Mesendoderm (in vitro differentiated cells): Measurements from ENCODE around the gene LYPLA2.
A peak's percentile ranks its signal among the peaks of the same experiment; 100 is the strongest.

ENCODE experiments used
- DNase-seq: peaks from one replicate; pipeline ENCODE4 v3.0.0; 2013
- H2AK5ac ChIP-seq: 2 replicates; pipeline ENCODE4 v1.6.1; 2013; ENCODE audit warnings: low read length, inconsistent platforms
- H2BK120ac ChIP-seq: 2 replicates; pipeline ENCODE4 v1.6.1; 2013; ENCODE audit warnings: low read depth, mild to moderate bottlenecking, low read length, moderate library complexity, mixed read lengths
- H2BK15ac ChIP-seq: replicated peaks from 2 replicates; pipeline ENCODE4 v1.6.1; 2013; ENCODE audit warnings: low read depth, mild to moderate bottlenecking, moderate library complexity
- H2BK5ac ChIP-seq: 2 replicates; pipeline ENCODE4 v1.6.1; 2013; ENCODE audit warnings: low read length, inconsistent platforms
- H3K18ac ChIP-seq: 2 replicates; pipeline ENCODE4 v1.6.1; 2013; ENCODE audit warnings: mild to moderate bottlenecking, low read length, mixed read lengths
- H3K23ac ChIP-seq: one replicate; pipeline ENCODE4 v1.6.1; 2013; ENCODE audit warnings: low read length
- H3K27ac ChIP-seq: 2 replicates; pipeline ENCODE4 v1.5.1; 2013; ENCODE audit warnings: low read depth, mild to moderate bottlenecking, inconsistent platforms, low read length, moderate library complexity
- H3K27me3 ChIP-seq: 2 replicates; pipeline ENCODE4 v1.6.1; 2013; ENCODE audit warnings: low read length, control low read depth, mild to moderate bottlenecking, inconsistent platforms; ENCODE audit not compliant: insufficient read depth, poor library complexity
- H3K36me3 ChIP-seq: 2 replicates; pipeline ENCODE4 v1.6.1; 2013; ENCODE audit warnings: low read length, inconsistent platforms; ENCODE audit not compliant: control insufficient read depth, insufficient read depth
- H3K4ac ChIP-seq: one replicate; pipeline ENCODE4 v1.6.1; 2013; ENCODE audit warnings: low read depth, mild to moderate bottlenecking, low read length, moderate library complexity
- H3K4me1 ChIP-seq: 2 replicates; pipeline ENCODE4 v1.6.1; 2013; ENCODE audit warnings: low read depth, low read length, inconsistent platforms; ENCODE audit not compliant: control insufficient read depth
- H3K4me2 ChIP-seq: 2 replicates; pipeline ENCODE4 v1.6.1; 2013; ENCODE audit warnings: low read length
- H3K4me3 ChIP-seq: 2 replicates; pipeline ENCODE4 v1.5.1; 2013; ENCODE audit warnings: mild to moderate bottlenecking, low read length
- H3K56ac ChIP-seq: one replicate; pipeline ENCODE4 v1.6.1; 2013; ENCODE audit warnings: low read length
- H3K79me1 ChIP-seq: 2 replicates; pipeline ENCODE4 v1.6.1; 2013; ENCODE audit warnings: low read length, inconsistent platforms
- H3K79me2 ChIP-seq: 2 replicates; pipeline ENCODE4 v1.6.1; 2013; ENCODE audit warnings: mild to moderate bottlenecking, low read length; ENCODE audit not compliant: control insufficient read depth, insufficient read depth
- H3K9ac ChIP-seq: 2 replicates; pipeline ENCODE4 v1.6.1; 2013; ENCODE audit warnings: low read length, inconsistent platforms
- H4K5ac ChIP-seq: one replicate; pipeline ENCODE4 v1.6.1; 2013; ENCODE audit warnings: low read length
- H4K8ac ChIP-seq: one replicate; pipeline ENCODE4 v1.6.1; 2013; ENCODE audit warnings: low read depth, mild to moderate bottlenecking, control low read depth, low read length, moderate library complexity
- WGBS: extraction: QIAGEN DNeasy Blood & Tissue Kit; methylation state at CpG from one replicate; pipeline ENCODE4 v1.1.7; 2013; ENCODE audit warnings: low lambda C conversion rate, missing lambda C conversion rate; ENCODE audit not compliant: insufficient coverage; ENCODE audit errors: extremely low coverage; 5-methylcytosine and 5-hydroxymethylcytosine counted together

Gene LYPLA2

GRCh38 chr1:23816906-23817305, 26.0 kb downstream of the LYPLA2 start:
- no peaks in the 10 kb centered on the region for H3K4me1 ChIP-seq
- H3K9ac ChIP-seq: no peak overlapping the region
- no peak overlapping the region for H2BK15ac ChIP-seq
- H3K27ac ChIP-seq: no peak overlapping the region
- H2BK120ac ChIP-seq: no peak overlapping the region
- no peaks in the 10 kb centered on the region for H3K79me2 ChIP-seq
- DNase-seq: no peak
- no peak overlapping the region for H2AK5ac ChIP-seq
- no peaks in the 10 kb centered on the region for H3K79me1 ChIP-seq
- H3K4me2 ChIP-seq: no peak overlapping the region
- no peak overlapping the region for H3K56ac ChIP-seq
- no peak overlapping the region for H4K5ac ChIP-seq
- no peak overlapping the region for H3K18ac ChIP-seq
- H3K27me3 ChIP-seq: no peaks in the 10 kb centered on the region
- H3K4me3 ChIP-seq: no peak overlapping the region
- no peaks in the 10 kb centered on the region for H3K36me3 ChIP-seq
- no peak overlapping the region for H4K8ac ChIP-seq
- H2BK5ac ChIP-seq: no peak overlapping the region
- no peak overlapping the region for H3K23ac ChIP-seq
- H3K4ac ChIP-seq: no peak overlapping the region

GRCh38 chr1:23817633-23818032, 26.7 kb downstream of the LYPLA2 start:
- Histone ChIP-seq H3K4me2 (no peak overlapping the region), H3K79me2 (no peaks in the 10 kb centered on the region)
- no CpG with 5 or more reads among the region's 3 CpGs for WGBS

DNA sequence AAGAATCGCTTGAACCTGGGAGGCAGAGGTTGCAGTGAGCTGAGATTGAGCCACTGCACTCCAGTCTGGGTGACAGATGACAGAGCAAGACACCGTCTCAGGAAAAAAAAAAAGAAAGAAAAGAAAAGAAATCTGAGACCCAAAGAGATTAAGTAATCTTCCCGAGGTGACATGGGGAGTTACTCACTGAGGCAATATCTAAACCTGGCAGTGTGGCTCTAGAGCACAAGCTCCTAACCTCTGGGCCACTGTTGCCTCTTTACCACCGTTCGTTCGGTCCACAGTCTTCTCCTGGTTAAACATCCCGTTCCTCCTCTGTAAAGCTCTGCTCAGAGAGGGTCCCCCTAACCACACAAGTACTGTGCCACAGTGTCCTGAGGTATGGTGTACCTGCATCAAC, 32.8 kb downstream of the LYPLA2 start:
- no peak overlapping the region for H2BK120ac ChIP-seq
- H2BK5ac ChIP-seq: no peak overlapping the region
- H3K79me2 ChIP-seq: no peaks in the 10 kb centered on the region
- no peak overlapping the region for H3K56ac ChIP-seq
- no peak overlapping the region for H3K4ac ChIP-seq
- H3K4me1 ChIP-seq: peaks cover 2% of the 10 kb centered on the region
- peaks cover 2% of the 10 kb centered on the region for H3K79me1 ChIP-seq
- H3K4me3 ChIP-seq: no peak overlapping the region
- H3K27me3 ChIP-seq: no peaks in the 10 kb centered on the region
- H2BK15ac ChIP-seq: no peak overlapping the region
- no peak overlapping the region for H3K27ac ChIP-seq
- no peak overlapping the region for H2AK5ac ChIP-seq
- H3K36me3 ChIP-seq: no peaks in the 10 kb centered on the region
- no peak overlapping the region for H4K8ac ChIP-seq
- DNase-seq: no peak
- H3K23ac ChIP-seq: no peak overlapping the region
- H3K18ac ChIP-seq: no peak overlapping the region
- no peak overlapping the region for H4K5ac ChIP-seq
- no peak overlapping the region for H3K4me2 ChIP-seq
- H3K9ac ChIP-seq: no peak overlapping the region
- no CpG with 5 or more reads among the region's 7 CpGs for WGBS

More at GRCh38 chr1:23817633-23818032, 26.7 kb downstream of the LYPLA2 start:
- no peak overlapping the region for H3K18ac ChIP-seq
- no peak overlapping the region for H2BK5ac ChIP-seq
- no peaks in the 10 kb centered on the region for H3K4me1 ChIP-seq
- H2AK5ac ChIP-seq: no peak overlapping the region
- H2BK120ac ChIP-seq: no peak overlapping the region
- no peaks in the 10 kb centered on the region for H3K79me1 ChIP-seq
- no peak overlapping the region for H4K8ac ChIP-seq
- no peak overlapping the region for H3K9ac ChIP-seq
- H3K36me3 ChIP-seq: no peaks in the 10 kb centered on the region
- DNase-seq: no peak
- no peak overlapping the region for H3K27ac ChIP-seq
- no peak overlapping the region for H3K56ac ChIP-seq
- H3K4ac ChIP-seq: no peak overlapping the region
- H3K27me3 ChIP-seq: no peaks in the 10 kb centered on the region
- H2BK15ac ChIP-seq: no peak overlapping the region
- no peak overlapping the region for H3K4me3 ChIP-seq
- no peak overlapping the region for H3K23ac ChIP-seq
- no peak overlapping the region for H4K5ac ChIP-seq

DNA sequence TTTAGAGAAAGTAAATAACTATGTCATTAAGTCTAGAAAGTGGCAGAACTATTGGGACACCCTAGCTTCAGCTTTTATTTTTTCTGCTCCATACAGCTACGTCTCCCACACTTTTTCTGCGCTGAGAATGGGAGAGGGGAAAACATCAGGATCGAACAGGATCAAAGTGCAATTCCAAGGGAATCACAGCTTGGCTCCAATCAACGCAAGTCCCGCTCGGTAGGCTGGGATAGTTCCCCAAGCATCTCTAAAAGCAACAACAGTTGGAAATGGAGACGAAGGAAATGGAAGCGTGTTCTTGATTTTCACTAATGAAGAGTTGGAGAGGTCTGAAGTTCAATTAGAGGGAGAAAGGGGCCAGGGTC, 33.7 kb downstream of the LYPLA2 start:
- H3K56ac ChIP-seq: peak overlapping the region; percentile 99
- no CpG with 5 or more reads among the region's 8 CpGs for WGBS
- no peak overlapping the region for H4K8ac ChIP-seq
- H2BK5ac ChIP-seq: no peak overlapping the region
- H3K27me3 ChIP-seq: no peaks in the 10 kb centered on the region
- H3K27ac ChIP-seq: no peak overlapping the region
- H3K4me2 ChIP-seq: peak overlapping the region; percentile 100
- H3K36me3 ChIP-seq: no peaks in the 10 kb centered on the region
- H2AK5ac ChIP-seq: peak overlapping the region; percentile 82
- no peak overlapping the region for H2BK15ac ChIP-seq
- peaks cover 2% of the 10 kb centered on the region for H3K79me1 ChIP-seq
- no peak overlapping the region for H3K4ac ChIP-seq
- peak overlapping the region; percentile 97 for H3K9ac ChIP-seq
- H3K79me2 ChIP-seq: no peaks in the 10 kb centered on the region
- H3K23ac ChIP-seq: no peak overlapping the region
- H3K4me1 ChIP-seq: peaks cover 2% of the 10 kb centered on the region
- H3K4me3 ChIP-seq: peak overlapping the region; percentile 99
- peak overlapping the region; percentile 87 for H4K5ac ChIP-seq
- no peak overlapping the region for H2BK120ac ChIP-seq
- H3K18ac ChIP-seq: peak overlapping the region; percentile 13
- DNase-seq: no peak

DNA sequence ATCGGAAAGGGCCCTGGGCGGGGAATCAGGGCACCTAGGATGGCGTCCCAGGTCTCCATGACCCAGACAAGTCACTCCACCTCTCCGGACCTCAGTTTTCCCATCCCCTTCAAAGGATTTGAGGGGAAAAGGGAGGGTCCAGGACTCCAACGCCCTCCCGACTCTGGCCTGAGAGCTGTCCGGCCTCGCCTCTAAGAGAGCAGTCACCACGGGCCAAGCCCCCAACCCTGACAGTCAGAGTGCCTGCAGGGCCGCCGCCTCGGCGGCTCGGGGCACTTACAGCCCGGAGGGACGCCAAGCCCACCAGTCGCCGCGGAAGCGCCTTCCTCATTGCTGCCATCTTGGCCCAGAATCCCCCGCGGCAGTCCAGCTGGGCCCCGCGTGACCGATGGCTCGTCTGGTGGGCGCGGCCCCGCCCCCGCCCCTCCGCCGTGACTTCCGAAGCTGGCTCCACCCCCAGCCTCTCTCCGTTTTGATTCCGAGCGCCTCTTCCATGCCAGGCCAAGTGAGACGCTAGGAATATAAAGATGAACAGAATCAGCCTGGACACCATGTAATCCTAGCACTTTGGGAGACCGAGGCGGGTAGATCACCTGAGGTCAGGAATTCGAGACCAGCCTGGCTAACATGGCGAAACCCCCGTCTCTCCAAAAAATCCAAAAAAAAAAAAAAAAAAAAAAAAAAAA, 34.3 kb downstream of the LYPLA2 start, which contains the start of gene HMGCL:
HMGCL (minus strand) TSS at position 354 of the 686 bp plus-strand sequence; CDS start at position 340, 14 bp downstream.
- DNase-seq: peak; percentile 93
- H2BK120ac ChIP-seq: no peak within 1 kb of the TSS
- no peaks in the 10 kb centered on the region for H3K79me2 ChIP-seq
- H2BK5ac ChIP-seq: no peak within 1 kb of the TSS
- peak within 1 kb of the TSS; percentile 78 for H3K27ac ChIP-seq
- H4K5ac ChIP-seq: peak within 1 kb of the TSS; percentile 87
- H3K56ac ChIP-seq: peak within 1 kb of the TSS; percentile 99
- no peak within 1 kb of the TSS for H3K23ac ChIP-seq
- H2BK15ac ChIP-seq: no peak within 1 kb of the TSS
- H3K4me3 ChIP-seq: peak within 1 kb of the TSS; percentile 99
- H3K79me1 ChIP-seq: peaks cover 2% of the 10 kb centered on the region
- peak within 1 kb of the TSS; percentile 97 for H3K9ac ChIP-seq
- H3K36me3 ChIP-seq: no peaks in the 10 kb centered on the region
- H3K27me3 ChIP-seq: no peaks in the 10 kb centered on the region
- H3K4me2 ChIP-seq: peak within 1 kb of the TSS; percentile 100
- H3K4me1 ChIP-seq: peaks cover 2% of the 10 kb centered on the region
- peak within 1 kb of the TSS; percentile 27 for H3K4ac ChIP-seq
- peak within 1 kb of the TSS; percentile 13 for H3K18ac ChIP-seq
- peak within 1 kb of the TSS; percentile 68 for H4K8ac ChIP-seq
- no CpG with 5 or more reads among the region's 42 CpGs for WGBS
- peak within 1 kb of the TSS; percentile 82 for H2AK5ac ChIP-seq
